Adipose tissue (tissue), 3 donors: Measurements from ENCODE around the gene GATA5. TPM values are rescaled to one million over a fixed set of nuclear protein-coding genes. Genes with fewer than 3 reads are reported as not detected.

ENCODE experiments used
- H3K27ac ChIP-seq: one replicate; pipeline ENCODE4 v1.5.1; 2013; ENCODE audit warnings: low read depth, low read length
- WGBS, 3 donors: extraction: QIAGEN DNeasy Blood & Tissue Kit; methylation state at CpG; one replicate each; pipeline ENCODE4 v1.1.7; 2013; 5-methylcytosine and 5-hydroxymethylcytosine counted together
- polyA plus RNA-seq, 3 donors: library from polyadenylated mRNA; stranded (reverse); fragments of 200-250 nt; gene quantifications; one replicate each; pipeline ENCODE4 v1.2.3, GENCODE V29; 2013
- donor health status: healthy with polysubstance abuse.
- donor health status: Bipolar disorder and iron deficiency.
- donor health status: healthy.

The GATA5 gene
- polyA plus RNA-seq = under 1 TPM; 0.02 to 0.67 (median 0.65) TPM

DNA sequence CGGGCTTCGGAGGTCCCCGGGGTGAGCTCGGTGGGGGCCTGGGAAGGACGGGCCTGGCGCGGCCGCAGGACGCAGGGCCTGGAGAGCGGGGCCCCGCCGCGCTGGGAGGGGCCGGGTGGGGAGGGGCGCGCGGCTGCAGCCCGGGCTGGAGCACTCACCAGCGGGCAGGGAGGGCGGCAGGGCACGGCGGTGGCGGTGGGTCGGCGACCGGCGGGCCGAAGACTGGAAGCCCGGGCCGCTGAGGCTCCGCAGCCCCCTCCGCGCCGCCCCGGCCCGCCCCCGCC, at the start of gene GATA5:
GATA5 (minus strand) TSS at position 224 of the 284 bp plus-strand sequence. CDS start 474 bp downstream, outside the sequence.
- WGBS, 3 donors = 1% methylated on average over 13 to 33 of the region's 37 CpGs
- no peak within 1 kb of the TSS for H3K27ac ChIP-seq

DNA sequence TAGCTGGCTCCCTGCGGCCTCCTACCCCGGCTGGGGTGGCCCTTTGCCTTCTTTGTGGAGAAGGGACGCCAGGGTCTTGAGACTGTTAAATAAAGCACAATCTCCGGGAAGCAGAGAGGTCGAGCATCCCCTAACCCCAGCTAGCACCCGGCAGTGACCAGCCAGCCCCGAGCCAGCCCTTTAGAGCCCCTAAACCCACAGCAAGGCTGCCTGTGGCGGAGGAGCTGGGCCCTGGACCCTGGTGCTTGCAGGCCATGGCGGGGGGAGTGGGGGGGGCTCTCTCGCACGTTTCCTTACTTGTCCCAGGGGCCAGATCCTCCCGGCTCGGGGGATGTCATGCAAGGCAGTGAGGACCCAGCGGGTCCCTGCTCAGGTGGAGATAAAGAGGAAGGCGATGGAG, 49.2 kb upstream of the GATA5 start:
- WGBS, 3 donors = 48 to 54% (median 51%) methylated on average over 15 of the region's 15 CpGs
- no peak overlapping the region for H3K27ac ChIP-seq

DNA sequence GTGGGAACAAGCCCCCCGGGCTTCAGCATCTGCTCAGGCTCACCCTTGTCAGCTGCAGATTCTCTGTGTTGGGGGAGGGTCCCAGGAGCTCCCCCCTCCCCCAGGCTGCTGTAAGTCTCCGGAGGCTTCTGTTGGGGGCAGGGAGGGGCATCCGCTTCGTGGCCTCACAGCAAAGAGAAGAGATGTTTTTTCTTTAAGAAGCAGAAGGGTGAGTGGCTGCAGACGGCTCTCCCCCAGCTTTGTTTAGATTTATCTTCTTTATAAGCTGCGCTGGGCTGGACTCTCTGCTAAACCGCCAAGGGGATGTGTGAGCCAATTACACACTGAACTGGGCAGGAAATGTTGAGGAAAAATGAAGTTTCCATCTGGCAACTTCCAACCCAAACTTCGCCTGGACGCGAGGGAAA, 48.7 kb upstream of the GATA5 start:
- WGBS, 3 donors = 11 to 23% (median 15%) methylated on average over 9 to 10 of the region's 10 CpGs

DNA sequence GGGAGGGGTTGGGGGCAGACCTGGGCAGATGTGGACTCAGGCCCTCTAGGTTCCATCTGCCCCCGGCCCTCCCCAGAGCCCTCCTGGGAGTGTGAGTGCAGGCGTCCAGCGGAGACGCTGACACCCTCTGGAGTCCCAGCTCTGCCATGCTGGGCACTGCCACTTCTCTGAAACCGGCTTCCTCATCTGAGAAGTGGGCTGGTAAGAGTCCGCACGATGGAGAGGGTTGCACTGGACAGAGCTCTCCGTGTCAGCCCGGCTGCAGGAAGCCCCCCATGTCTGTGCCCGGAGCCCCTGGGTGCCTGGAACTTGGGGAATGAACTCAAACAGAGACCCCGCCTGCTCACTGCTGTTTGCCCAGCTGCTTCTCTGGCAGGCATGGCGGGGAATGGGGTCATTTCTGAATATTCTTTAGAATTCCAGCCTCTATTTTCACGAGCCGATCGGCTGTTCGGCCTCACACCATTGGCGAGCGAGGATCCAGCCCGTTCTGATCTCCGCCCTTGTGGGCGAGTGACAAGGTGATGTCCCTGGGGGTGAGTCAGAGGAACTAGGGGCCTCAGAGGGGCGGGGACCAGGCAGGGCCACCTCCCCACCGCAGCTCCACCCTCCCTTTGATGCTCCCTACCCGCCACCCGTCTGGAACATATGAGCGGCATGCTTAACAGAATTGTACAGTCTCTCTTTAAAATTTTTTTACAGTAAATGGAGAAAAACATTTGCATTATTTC, 47.8 kb upstream of the GATA5 start:
- H3K27ac ChIP-seq = no peak overlapping the region
- WGBS, 3 donors = 45 to 69% (median 53%) methylated on average over 25 to 26 of the region's 26 CpGs

More for the DNA sequence above, 48.7 kb upstream of the GATA5 start:
- no peak overlapping the region for H3K27ac ChIP-seq

- 37 to 78% (median 64%) methylated on average over 18 of the region's 18 CpGs for WGBS, 3 donors
- H3K27ac ChIP-seq = no peak overlapping the region
Observed at GRCh38 chr20:62522748-62523396, 47.1 kb upstream of the GATA5 start.

DNA sequence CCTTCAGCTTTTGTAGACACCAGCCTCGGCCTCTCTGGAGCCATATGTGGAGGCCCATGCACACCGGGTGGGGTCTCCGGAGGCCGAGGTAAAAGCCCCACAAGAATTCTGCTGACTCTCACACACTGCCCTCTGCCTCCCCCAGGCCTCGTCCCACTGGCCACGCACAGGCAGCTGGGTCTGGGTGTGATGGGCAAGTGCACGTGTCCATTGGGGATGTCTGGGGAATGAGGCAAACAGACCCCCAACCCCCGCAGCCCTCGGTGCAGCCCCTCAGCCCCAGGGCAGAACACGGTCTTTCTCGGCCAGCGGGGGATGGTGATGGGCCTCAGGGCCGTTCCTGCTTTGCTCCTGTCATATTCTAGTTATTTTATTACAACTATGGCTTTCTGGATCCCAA, 44.0 kb upstream of the GATA5 start:
- no peak overlapping the region for H3K27ac ChIP-seq

GRCh38 chr20:62518911-62519310, 43.1 kb upstream of the GATA5 start:
- 78 to 83% (median 80%) methylated on average over 16 to 18 of the region's 18 CpGs for WGBS, 3 donors
- H3K27ac ChIP-seq = no peak overlapping the region

More for the DNA sequence above, 44.0 kb upstream of the GATA5 start:
- 71 to 85% (median 74%) methylated on average over 13 of the region's 13 CpGs for WGBS, 3 donors

GRCh38 chr20:62517901-62518610, 42.3 kb upstream of the GATA5 start:
- 51 to 76% (median 68%) methylated on average over 15 of the region's 15 CpGs for WGBS, 3 donors
- H3K27ac ChIP-seq = no peak overlapping the region

DNA sequence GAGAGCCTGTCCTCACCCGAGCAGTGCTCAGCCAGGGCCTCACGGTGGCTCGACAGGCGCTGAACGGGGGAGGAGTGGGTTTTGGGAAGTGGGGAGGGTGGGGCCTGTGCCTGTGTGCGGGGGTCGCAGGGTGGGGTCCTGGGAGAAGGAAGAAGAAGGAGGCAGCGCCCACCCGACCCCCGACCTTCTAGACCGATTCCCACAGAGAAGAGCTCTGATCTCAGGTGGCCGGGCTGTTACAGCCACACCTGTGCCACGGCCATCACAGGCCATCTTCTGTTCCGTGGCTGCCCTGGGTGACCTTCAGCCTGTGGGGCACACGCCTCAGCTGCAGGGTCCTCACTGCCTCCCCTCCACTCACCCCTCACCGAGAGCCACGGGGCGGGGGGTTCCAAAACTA, 41.4 kb upstream of the GATA5 start:
- WGBS, 3 donors = 53 to 76% (median 67%) methylated on average over 14 to 18 of the region's 18 CpGs
- no peak overlapping the region for H3K27ac ChIP-seq

DNA sequence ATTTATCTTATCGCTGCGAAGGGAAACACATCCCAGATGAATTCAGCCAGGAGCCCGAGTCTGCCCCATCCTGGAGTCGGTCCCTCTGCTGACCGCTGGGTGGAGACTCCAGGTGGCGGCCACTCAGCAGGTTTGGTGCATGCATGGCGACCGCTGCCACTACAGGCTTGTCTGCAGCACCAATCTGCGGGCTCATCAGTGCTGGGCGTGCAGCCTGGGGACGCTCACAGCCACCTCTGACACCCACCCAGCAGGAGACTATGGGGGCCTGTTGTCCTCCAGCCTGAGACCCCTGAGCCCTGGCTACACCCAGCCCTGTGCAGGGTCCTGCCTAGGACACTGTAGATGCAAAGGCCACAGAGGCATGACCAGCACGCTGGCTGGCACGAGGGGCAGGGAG, 40.5 kb upstream of the GATA5 start:
- WGBS, 3 donors = 64 to 90% (median 87%) methylated on average over 13 of the region's 13 CpGs
- H3K27ac ChIP-seq = no peak overlapping the region

DNA sequence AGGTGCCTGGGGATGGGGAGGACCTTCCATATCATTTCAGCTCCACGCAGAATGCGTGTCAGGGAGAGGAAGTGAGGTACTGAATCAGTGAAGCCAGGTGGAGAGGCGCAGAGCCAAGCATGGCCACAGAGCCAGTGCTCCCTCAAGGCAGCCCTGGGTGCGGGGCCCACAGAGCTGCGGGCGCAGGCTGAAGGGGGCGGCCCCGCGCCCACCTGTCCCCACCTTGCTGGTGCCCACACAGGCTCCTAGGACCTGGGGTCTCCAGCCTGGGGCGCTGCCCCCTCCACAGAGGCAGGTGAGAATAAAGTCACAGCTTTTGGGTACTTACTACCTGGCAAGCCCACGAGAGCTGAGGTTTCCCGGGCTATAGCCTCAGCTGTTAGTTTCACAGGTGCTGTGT, 40.0 kb upstream of the GATA5 start:
- 84 to 89% (median 86%) methylated on average over 12 of the region's 12 CpGs for WGBS, 3 donors

GRCh38 chr20:62515280-62515679, 39.5 kb upstream of the GATA5 start:
- no peak overlapping the region for H3K27ac ChIP-seq
- WGBS, 3 donors = 69 to 90% (median 89%) methylated on average over 15 to 16 of the region's 16 CpGs

More for the DNA sequence above, 40.0 kb upstream of the GATA5 start:
- no peak overlapping the region for H3K27ac ChIP-seq

DNA sequence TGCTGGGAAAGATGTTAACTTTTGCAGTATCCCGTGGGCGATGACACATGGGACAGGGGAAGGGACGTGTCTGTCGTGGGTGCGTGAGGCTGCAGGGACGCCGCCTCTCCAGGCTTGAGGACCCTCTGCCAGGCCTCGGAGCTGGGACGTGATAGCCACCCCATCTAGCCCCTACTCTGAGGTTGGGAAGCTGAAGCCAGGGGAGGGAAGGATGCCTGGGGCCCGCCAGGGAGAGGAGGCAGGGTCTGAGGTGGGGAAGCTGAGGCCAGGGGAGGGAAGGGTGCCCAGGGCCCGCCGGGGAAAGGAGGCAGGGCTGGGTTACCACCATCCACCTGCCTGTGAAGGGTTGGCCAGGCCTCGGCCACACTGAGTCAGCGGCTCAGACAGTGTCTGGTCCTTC, 38.2 kb upstream of the GATA5 start:
- 87 to 91% (median 88%) methylated on average over 11 to 14 of the region's 14 CpGs for WGBS, 3 donors
- H3K27ac ChIP-seq = no peak overlapping the region

DNA sequence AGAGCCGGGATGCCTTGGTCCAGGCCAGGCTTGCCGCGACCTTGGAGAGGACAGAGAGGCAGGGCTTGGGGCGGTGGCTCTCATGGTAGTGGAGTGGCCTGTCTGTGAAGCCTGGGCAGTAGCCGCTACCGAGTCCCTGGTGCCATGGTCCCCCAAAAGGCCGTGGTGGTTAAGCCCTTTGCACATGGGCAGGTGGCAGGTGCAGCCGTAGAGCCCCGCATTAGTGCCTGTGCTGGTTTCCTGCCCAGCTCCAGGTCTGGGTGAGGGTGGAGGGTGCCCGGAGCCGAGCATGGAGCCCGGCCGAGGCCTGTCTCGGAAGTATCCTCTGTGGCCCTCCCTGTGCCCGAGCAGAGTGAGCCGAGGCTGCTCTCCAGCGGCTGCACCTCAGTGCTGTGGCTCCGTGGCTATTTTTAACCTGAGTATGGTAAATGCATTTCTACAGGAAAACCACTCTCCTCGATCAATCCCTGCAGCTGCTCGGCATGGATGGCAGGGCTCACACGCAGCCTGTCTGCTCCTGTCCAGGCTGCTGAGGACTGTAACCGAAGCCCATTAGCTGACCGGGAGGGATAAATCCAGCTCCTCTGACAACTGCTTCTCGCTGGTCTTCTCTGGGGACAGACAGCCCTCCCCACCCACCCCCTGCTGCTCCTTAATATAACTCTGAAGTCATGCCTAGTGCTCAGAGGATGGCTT, 36.3 kb upstream of the GATA5 start:
- H3K27ac ChIP-seq = no peak overlapping the region
- 44 to 51% (median 50%) methylated on average over 24 of the region's 24 CpGs for WGBS, 3 donors

GRCh38 chr20:62511300-62511914, 35.6 kb upstream of the GATA5 start:
- no peak overlapping the region for H3K27ac ChIP-seq
- WGBS, 3 donors = 54 to 69% (median 68%) methylated on average over 8 of the region's 8 CpGs

DNA sequence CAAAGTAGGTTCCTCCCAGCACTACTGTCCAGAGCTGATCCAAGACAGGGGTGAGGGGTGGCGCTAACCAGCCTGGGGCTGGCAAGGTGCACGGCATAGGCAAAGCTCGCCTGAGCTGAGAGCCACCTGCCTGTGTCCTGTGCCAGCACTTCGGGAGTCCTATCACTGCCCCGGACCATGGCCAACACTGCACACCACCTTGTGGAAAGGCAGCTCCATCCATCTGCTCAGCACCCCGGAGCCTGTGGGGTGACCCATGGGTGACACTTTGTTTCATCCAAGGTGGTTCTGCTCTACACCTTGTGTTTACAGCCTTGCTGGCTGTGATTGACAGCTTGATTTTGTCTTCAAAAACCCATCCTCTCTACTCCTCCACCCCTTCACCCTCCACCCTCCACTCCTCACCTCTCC, 32.9 kb upstream of the GATA5 start:
- WGBS, 3 donors = 45 to 89% (median 87%) methylated on average over 6 of the region's 6 CpGs
- H3K27ac ChIP-seq = no peak overlapping the region

GRCh38 chr20:62507991-62508640, 32.3 kb upstream of the GATA5 start:
- WGBS, 3 donors = 72 to 90% (median 88%) methylated on average over 21 to 22 of the region's 22 CpGs
- H3K27ac ChIP-seq = no peak overlapping the region

DNA sequence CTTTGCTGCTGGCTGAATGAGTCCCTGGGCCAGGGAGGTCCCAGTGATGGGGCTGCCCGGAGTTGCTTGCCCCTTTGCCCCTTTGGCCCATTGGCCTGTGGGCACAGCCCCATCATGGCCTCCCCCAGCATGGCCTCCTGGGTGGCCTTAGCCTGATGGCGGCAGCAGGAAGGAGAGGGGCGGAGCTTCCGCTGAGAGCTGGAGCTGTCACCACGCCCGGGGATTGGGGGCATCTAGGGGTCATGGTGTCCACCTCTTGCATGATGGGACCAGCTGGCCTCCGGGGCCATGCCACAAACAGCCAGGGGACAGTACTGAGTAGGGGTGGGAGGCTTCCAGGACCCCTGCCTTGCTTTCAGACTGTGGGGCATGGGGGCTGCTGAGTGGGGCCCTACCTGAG, 31.5 kb upstream of the GATA5 start:
- H3K27ac ChIP-seq = no peak overlapping the region
- WGBS, 3 donors = 54 to 70% (median 60%) methylated on average over 7 of the region's 7 CpGs
